WTC11 (cell line): ENCODE results near the gene PRLR.

Experiments
- ATF2 ChIP-seq: sonication (generic); formaldehyde crosslinking; IDR thresholded peaks from 2 replicates; pipeline ENCODE4 v1.8.1; 2022; ENCODE audit warnings: low read depth, missing genetic modification reagents, borderline replicate concordance
- CTCF ChIP-seq: fragments of 200-600 bp; IDR thresholded peaks from 2 replicates; pipeline ENCODE4 v1.8.0; 2022; ENCODE audit warnings: antibody characterized with exemption
- FOXP4 ChIP-seq: sonication (generic); formaldehyde crosslinking; IDR thresholded peaks from 2 replicates; pipeline ENCODE4 v1.8.0; 2022; ENCODE audit warnings: mild to moderate bottlenecking, missing genetic modification reagents
- SP1 ChIP-seq: sonication (generic); formaldehyde crosslinking; conservative IDR thresholded peaks from 2 replicates; pipeline ENCODE4 v1.8.1; 2022; ENCODE audit warnings: missing genetic modification reagents
- TP53 ChIP-seq: sonication (generic); formaldehyde crosslinking; IDR thresholded peaks from 2 replicates; pipeline ENCODE4 v1.8.1; 2023; ENCODE audit warnings: mild to moderate bottlenecking, missing genetic modification reagents
- ZBTB43 ChIP-seq: sonication (generic); formaldehyde crosslinking; IDR thresholded peaks from 2 replicates; pipeline ENCODE4 v1.8.1; 2023; ENCODE audit warnings: mild to moderate bottlenecking, missing genetic modification reagents
- ZNF138 ChIP-seq: sonication (generic); formaldehyde crosslinking; conservative IDR thresholded peaks from 2 replicates; pipeline ENCODE4 v1.8.1; 2022; ENCODE audit warnings: mild to moderate bottlenecking, moderate library complexity, missing genetic modification reagents
- ZNF281 ChIP-seq: sonication (generic); formaldehyde crosslinking; IDR thresholded peaks from 2 replicates; pipeline ENCODE4 v1.8.0; 2023; ENCODE audit warnings: mild to moderate bottlenecking, missing genetic modification reagents
- ZNF317 ChIP-seq: sonication (generic); formaldehyde crosslinking; IDR thresholded peaks from 2 replicates; pipeline ENCODE4 v1.8.1; 2023; ENCODE audit warnings: low read depth, mild to moderate bottlenecking, moderate library complexity, missing genetic modification reagents, borderline replicate concordance
- ZNF423 ChIP-seq: fragments of 250-450 bp; sonication (Bioruptor Pico); IDR thresholded peaks from 2 replicates; pipeline ENCODE4 v2.1.2; 2022; ENCODE audit warnings: mild to moderate bottlenecking, moderate library complexity

- no peak for TF ChIP-seq ZNF423 (CRISPR knock-in tag)
- TF ChIP-seq CTCF, result no peak
- TF ChIP-seq ZBTB43 (CRISPR knock-in tag), result no peak
- TF ChIP-seq ZNF281 (CRISPR knock-in tag), result no peak
- TF ChIP-seq SP1 (CRISPR knock-in tag), result no peak
- TF ChIP-seq TP53 (CRISPR knock-in tag), result no peak
- no peak for TF ChIP-seq ZNF317 (CRISPR knock-in tag)
- TF ChIP-seq FOXP4 (CRISPR knock-in tag), result no peak
- TF ChIP-seq ATF2 (CRISPR knock-in tag), result no peak
- no peak for TF ChIP-seq ZNF138
Observed at GRCh38 chr5:35188031-35188457, 42.2 kb downstream of the PRLR start.
